Stomach (tissue), 9 donors: ENCODE measurements around the gene FNDC11. TPM values are rescaled to one million over a fixed set of nuclear protein-coding genes. Genes with fewer than 3 reads are reported as not detected.
A peak's percentile ranks its signal among the peaks of the same experiment; 100 is the strongest.

ENCODE experiments used
- DNase-seq, 2 donors: peaks; one replicate each; pipeline versions ENCODE4 v3.0.0 to v3.0.0-alpha.2; 2013 to 2019
- H3K27ac ChIP-seq, 5 donors: fragments of 200-600 bp in 4 of 5; sonication (generic) in 4 of 5; one replicate each; pipeline ENCODE4 v1.5.1; 2013 to 2019; ENCODE audit warnings: mild to moderate bottlenecking in 1 of 5, moderate library complexity in 1 of 5
- H3K27me3 ChIP-seq, 3 donors: fragments of 200-600 bp; sonication (generic); one replicate each; pipeline ENCODE4 v1.5.1; 2017 to 2019; ENCODE audit warnings: mixed run types in 1 of 3
- H3K36me3 ChIP-seq, 4 donors: fragments of 200-600 bp; sonication (generic); 1 replicate in 3 of 4; 2 replicates in 1 of 4; pipeline ENCODE4 v1.5.1; 2016 to 2019
- H3K4me1 ChIP-seq, 4 donors: fragments of 200-600 bp; sonication (generic); one replicate each; pipeline ENCODE4 v1.5.1; 2016 to 2019
- H3K4me3 ChIP-seq, 4 donors: fragments of 200-600 bp; sonication (generic) in 3 of 4; one replicate each; pipeline ENCODE4 v1.5.1; 2016 to 2019; ENCODE audit warnings: mild to moderate bottlenecking in 1 of 4
- H3K9me3 ChIP-seq, 4 donors: fragments of 200-600 bp; sonication (generic); one replicate each; pipeline ENCODE4 v1.5.1; 2016 to 2019
- CTCF ChIP-seq, 7 experiments: fragments of 450-650 bp in 4 of 7; fragments of 200-600 bp in 3 of 7; sonication (generic) in 3 of 7; IDR thresholded peaks; one replicate each; pipeline ENCODE4 v1.5.1; 2016 to 2019; ENCODE audit warnings: antibody characterized with exemption in 7 of 7, control low read depth in 2 of 7, mild to moderate bottlenecking in 1 of 7
- EP300 ChIP-seq: sonication (generic); formaldehyde crosslinking; IDR thresholded peaks from one replicate; pipeline ENCODE4 v1.6.1; 2017; ENCODE audit warnings: antibody characterized with exemption
- POLR2A ChIP-seq, 4 donors: fragments of 450-650 bp; IDR thresholded peaks; one replicate each; pipeline ENCODE4 v1.6.1; 2016; ENCODE audit warnings: antibody characterized with exemption in 4 of 4, control low read depth in 2 of 4, mild to moderate bottlenecking in 1 of 4, moderate library complexity in 1 of 4
- POLR2AphosphoS5 ChIP-seq, 3 donors: sonication (generic); formaldehyde crosslinking; IDR thresholded peaks; one replicate each; pipeline ENCODE4 v1.6.1; 2016; ENCODE audit warnings: antibody characterized with exemption in 3 of 3
- WGBS, 5 donors: extraction: QIAGEN DNeasy Blood & Tissue Kit in 3 of 5; methylation state at CpG; one replicate each; pipeline versions ENCODE4 v1.1.5 to v1.1.7; 2013 to 2018; 5-methylcytosine and 5-hydroxymethylcytosine counted together
- intact Hi-C: fragments of 100-400 bp; cut with DNase I; formaldehyde crosslinking; loops from one replicate; pipeline ENCODE4 v1.15.1; 2023; ENCODE audit warnings: low total_unique reads
- polyA plus RNA-seq, 3 donors: library from polyadenylated mRNA; stranded (reverse); fragments of 200-250 nt; gene quantifications; one replicate each; pipeline ENCODE4 v1.2.3, GENCODE V29; 2013
- total RNA-seq, 5 donors: library from RNA; depleted of rRNA; stranded (reverse); fragments of >200 nt; gene quantifications; one replicate each; pipeline versions ENCODE4 v1.1.0 to v1.2.3, GENCODE V29; 2014 to 2016
- donor health status: healthy with polysubstance abuse.
- donor health status: Bipolar disorder and iron deficiency.
- donor health status: healthy.

The FNDC11 gene
- total and polyA plus RNA-seq, 8 donors, result 0.25 to 3.1 (median 0.55) TPM; not detected in 3

GRCh38 chr20:63534427-63534830 is 19.5 kb upstream of the FNDC11 start:
- Histone ChIP-seq H3K9me3 (no peaks in the 10 kb centered on the region), H3K4me1 (peaks cover 35 to 61% (median 57%) of the 10 kb centered on the region in 4 donors), H3K4me3 (peak overlapping the region in 1 of 4 donors; percentile 50), H3K27ac (peak overlapping the region; percentile 78 to 96 (median 90)), H3K27me3 (peaks cover 0 to 63% (median 11%) of the 10 kb centered on the region in 3 donors), H3K36me3 (no peaks in the 10 kb centered on the region)
- no peak for DNase-seq
- WGBS, 5 donors, result 40 to 48% (median 41%) methylated on average over 7 to 12 of the region's 12 CpGs
- TF ChIP-seq EP300, result no peak
- no peak for TF ChIP-seq POLR2AphosphoS5 (IDR thresholded peaks at IDR 0.05)
- TF ChIP-seq POLR2A (IDR thresholded peaks at IDR 0.05), result no peak
- no peak for TF ChIP-seq CTCF (IDR thresholded peaks at IDR 0.05)
- intact Hi-C loops, result no loop called here

- H3K9me3 ChIP-seq, result no peaks in the 10 kb centered on the region
- peak overlapping the region in 1 of 4 donors; percentile 50 for H3K4me3 ChIP-seq
- peak overlapping the region; percentile 78 to 96 (median 90) for H3K27ac ChIP-seq
- TF ChIP-seq POLR2AphosphoS5 (IDR thresholded peaks at IDR 0.05), result peak in 2 of 3 donors; percentile 75 to 81
- no peak for TF ChIP-seq POLR2A (IDR thresholded peaks at IDR 0.05)
- no peak for TF ChIP-seq EP300
- WGBS, 5 donors, result 25 to 52% (median 37%) methylated on average over 15 to 49 of the region's 49 CpGs
- peaks cover 35 to 65% (median 61%) of the 10 kb centered on the region in 4 donors for H3K4me1 ChIP-seq
- intact Hi-C loops, result loop anchor here (5.0 kb wide), 1 partner anchor 437 kb away; no protein-coding TSS in a partner anchor
- H3K36me3 ChIP-seq, result no peaks in the 10 kb centered on the region
- H3K27me3 ChIP-seq, result peaks cover 0 to 63% (median 11%) of the 10 kb centered on the region in 3 donors
- peak; percentile 83 to 87 for DNase-seq
Observed at GRCh38 chr20:63534831-63535651, 18.9 kb upstream of the FNDC11 start.

GRCh38 chr20:63536241-63536977 is 17.6 kb upstream of the FNDC11 start:
- DNase-seq, result peak; percentile 57 to 71
- peak overlapping the region; percentile 28 to 50 (median 32) for H3K4me3 ChIP-seq
- peak overlapping the region; percentile 88 to 96 (median 90) for H3K27ac ChIP-seq
- H3K4me1 ChIP-seq, result peaks cover 38 to 79% (median 63%) of the 10 kb centered on the region in 4 donors
- no peaks in the 10 kb centered on the region for H3K36me3 ChIP-seq
- 23 to 60% (median 30%) methylated on average over 16 to 35 of the region's 35 CpGs for WGBS, 5 donors
- intact Hi-C loops, result loop anchor here (5.0 kb wide), 1 partner anchor 436 kb away; no protein-coding TSS in a partner anchor
- peaks cover 0 to 55% (median 11%) of the 10 kb centered on the region in 3 donors for H3K27me3 ChIP-seq
- TF ChIP-seq CTCF (IDR thresholded peaks at IDR 0.05) (no peak), POLR2A (IDR thresholded peaks at IDR 0.05) (peak in 1 of 4 donors; percentile 42), POLR2AphosphoS5 (IDR thresholded peaks at IDR 0.05) (peak in 2 of 3 donors; percentile 18 to 30), EP300 (no peak)
- no peaks in the 10 kb centered on the region for H3K9me3 ChIP-seq

GRCh38 chr20:63536997-63537524 is 16.9 kb upstream of the FNDC11 start, which contains the start of gene PTK6:
TSS of gene PTK6 (minus strand) at chr20:63537376. CDS start at chr20:63537314, 62 bp downstream.
- peak in 2 of 3 donors; percentile 36 to 74 for TF ChIP-seq POLR2AphosphoS5 (IDR thresholded peaks at IDR 0.05)
- no peak for TF ChIP-seq EP300
- TF ChIP-seq CTCF (IDR thresholded peaks at IDR 0.05), result no peak
- no peak for TF ChIP-seq POLR2A (IDR thresholded peaks at IDR 0.05)

More at GRCh38 chr20:63536997-63537524, 16.9 kb upstream of the FNDC11 start, which contains the start of gene PTK6:
- Histone ChIP-seq H3K27me3 (peaks cover 0 to 61% (median 11%) of the 10 kb centered on the region in 3 donors), H3K4me1 (peaks cover 38 to 82% (median 61%) of the 10 kb centered on the region in 4 donors), H3K36me3 (no peaks in the 10 kb centered on the region), H3K4me3 (peak within 1 kb of the TSS; percentile 28 to 50 (median 32)), H3K27ac (peak within 1 kb of the TSS; percentile 88 to 96 (median 90)), H3K9me3 (no peaks in the 10 kb centered on the region)
- intact Hi-C loops, result loop anchor here (5.0 kb wide), 1 partner anchor 435 kb away; no protein-coding TSS in a partner anchor
- 30 to 56% (median 32%) methylated on average over 18 to 29 of the region's 29 CpGs for WGBS, 5 donors
- peak; percentile 84 to 86 for DNase-seq
